Stimulated activated CD4-positive, alpha-beta T cell treated with anti-CD3 and anti-CD28 coated beads, Interleukin-4, amount 100 ng/mL, for 48 hours (primary cell): Measurements from ENCODE around the gene CAMK1G.

ENCODE experiments used
- DNase-seq, 2 donors: peaks; one replicate each; pipeline ENCODE4 v3.0.0-alpha.2; 2020; ENCODE audit warnings: low read depth in 2 of 2

Gene CAMK1G

GRCh38 chr1:209600541-209600940 lies 17.0 kb downstream of the CAMK1G start:
- no peak for DNase-seq

- peak; percentile 22 for DNase-seq
Observed at GRCh38 chr1:209601809-209602657, 18.5 kb downstream of the CAMK1G start.

GRCh38 chr1:209603877-209604276 lies 20.4 kb downstream of the CAMK1G start:
- DNase-seq: no peak

- DNase-seq: peak in 1 of 2 donors; percentile 38
Observed at GRCh38 chr1:209607102-209607794, 23.7 kb downstream of the CAMK1G start.

GRCh38 chr1:209607795-209608178 lies 24.3 kb downstream of the CAMK1G start:
- DNase-seq: no peak

- no peak for DNase-seq
Observed at GRCh38 chr1:209609041-209609790, 25.7 kb downstream of the CAMK1G start.

- DNase-seq: no peak
Observed at GRCh38 chr1:209609791-209610630, 26.5 kb downstream of the CAMK1G start.

GRCh38 chr1:209610631-209610905 lies 27.1 kb downstream of the CAMK1G start:
- DNase-seq: no peak

- no peak for DNase-seq
Observed at GRCh38 chr1:209611771-209612570, 28.5 kb downstream of the CAMK1G start.

GRCh38 chr1:209612646-209613399 lies 29.3 kb downstream of the CAMK1G start:
- DNase-seq: no peak

- DNase-seq: no peak
Observed at GRCh38 chr1:209613400-209614150, 30.1 kb downstream of the CAMK1G start.

GRCh38 chr1:209614151-209614420 lies 30.6 kb downstream of the CAMK1G start:
- no peak for DNase-seq

- DNase-seq: no peak
Observed at GRCh38 chr1:209614906-209615305, 31.4 kb downstream of the CAMK1G start.

- DNase-seq: no peak
Observed at GRCh38 chr1:209616366-209617046, 33.0 kb downstream of the CAMK1G start.

GRCh38 chr1:209617047-209617673 lies 33.6 kb downstream of the CAMK1G start:
- no peak for DNase-seq

GRCh38 chr1:209617755-209618154 lies 34.2 kb downstream of the CAMK1G start:
- DNase-seq: no peak

GRCh38 chr1:209618291-209618690 lies 34.8 kb downstream of the CAMK1G start:
- DNase-seq: no peak

GRCh38 chr1:209618756-209619420 lies 35.4 kb downstream of the CAMK1G start:
- no peak for DNase-seq
